Vagina (tissue), 2 donors: ENCODE results near the gene DCDC2. TPM values are rescaled to one million over a fixed set of nuclear protein-coding genes. Genes with fewer than 3 reads are reported as not detected.

ENCODE experiments used
- DNase-seq, 2 donors: peaks; one replicate each; pipeline ENCODE4 v3.0.0-alpha.2; 2017; ENCODE audit errors: extremely low spot score in 2 of 2
- H3K27ac ChIP-seq: fragments of 200-600 bp; sonication (generic); one replicate; pipeline ENCODE4 v1.5.1; 2019
- H3K27me3 ChIP-seq: fragments of 200-600 bp; sonication (generic); one replicate; pipeline ENCODE4 v1.5.1; 2019
- H3K36me3 ChIP-seq, 2 donors: fragments of 200-600 bp; sonication (generic); one replicate each; pipeline ENCODE4 v1.5.1; 2017 to 2019
- H3K4me1 ChIP-seq: fragments of 200-600 bp; sonication (generic); one replicate; pipeline ENCODE4 v1.5.1; 2019
- H3K4me3 ChIP-seq, 2 donors: fragments of 200-600 bp; sonication (generic); 1 replicate in 1 of 2; 2 replicates in 1 of 2; pipeline ENCODE4 v1.5.1; 2016 to 2019
- H3K9me3 ChIP-seq: fragments of 200-600 bp; sonication (generic); one replicate; pipeline ENCODE4 v1.5.1; 2019
- CTCF ChIP-seq, 3 experiments: fragments of 450-650 bp in 2 of 3; fragments of 200-600 bp in 1 of 3; sonication (generic) in 1 of 3; IDR thresholded peaks; one replicate each; pipeline ENCODE4 v1.5.1; 2017 to 2019; ENCODE audit warnings: antibody characterized with exemption in 3 of 3, mild to moderate bottlenecking in 2 of 3, moderate library complexity in 2 of 3
- POLR2A ChIP-seq, 2 donors: fragments of 450-650 bp; IDR thresholded peaks; one replicate each; pipeline ENCODE4 v1.6.1; 2017; ENCODE audit warnings: antibody characterized with exemption in 2 of 2, mild to moderate bottlenecking in 2 of 2, moderate library complexity in 2 of 2
- POLR2AphosphoS5 ChIP-seq, 2 donors: sonication (generic); formaldehyde crosslinking; IDR thresholded peaks; one replicate each; pipeline ENCODE4 v1.9.0; 2017; ENCODE audit warnings: antibody characterized with exemption in 2 of 2, mild to moderate bottlenecking in 2 of 2, low read depth in 1 of 2; ENCODE audit not compliant: insufficient read depth in 1 of 2
- intact Hi-C: fragments of 100-400 bp; cut with DNase I; formaldehyde crosslinking; loops from one replicate; pipeline ENCODE4 v1.15.1; 2023
- total RNA-seq: library from RNA; depleted of rRNA; stranded (reverse); fragments of >200 nt; gene quantifications from one replicate; pipeline ENCODE4 v1.2.3, GENCODE V29; 2016

The DCDC2 gene
- total RNA-seq, 1 donor from 2014 or later = not detected

- Histone ChIP-seq H3K27me3 (no peaks in the 10 kb centered on the region), H3K27ac (no peak overlapping the region), H3K4me1 (peaks cover 27% of the 10 kb centered on the region), H3K4me3 (peak overlapping the region in 1 of 2 donors; percentile 44), H3K36me3 (no peaks in the 10 kb centered on the region), H3K9me3 (no peaks in the 10 kb centered on the region)
- intact Hi-C loops = no loop called here
- no peak for DNase-seq
- TF ChIP-seq POLR2A (IDR thresholded peaks at IDR 0.05) (no peak), CTCF (IDR thresholded peaks at IDR 0.05) (no peak), POLR2AphosphoS5 (IDR thresholded peaks at IDR 0.05; ENCODE audit: insufficient read depth in 1 of 2, low read depth in 1 of 2) (no peak)
These were observed 461 bp upstream of the DCDC2 start for GRCh38 chr6:24358219-24358821.

GRCh38 chr6:24356310-24356973 lies 1.4 kb downstream of the DCDC2 start:
- Histone ChIP-seq H3K27ac (no peak overlapping the region), H3K4me1 (peaks cover 27% of the 10 kb centered on the region), H3K9me3 (no peaks in the 10 kb centered on the region), H3K27me3 (no peaks in the 10 kb centered on the region), H3K4me3 (no peak overlapping the region), H3K36me3 (no peaks in the 10 kb centered on the region)
- TF ChIP-seq POLR2AphosphoS5 (IDR thresholded peaks at IDR 0.05; ENCODE audit: insufficient read depth in 1 of 2, low read depth in 1 of 2) (no peak), CTCF (IDR thresholded peaks at IDR 0.05) (no peak), POLR2A (IDR thresholded peaks at IDR 0.05) (no peak)
- intact Hi-C loops = no loop called here
- DNase-seq = no peak

GRCh38 chr6:24355393-24355792 lies 2.5 kb downstream of the DCDC2 start:
- Histone ChIP-seq H3K27me3 (no peaks in the 10 kb centered on the region), H3K4me3 (no peak overlapping the region), H3K36me3 (no peaks in the 10 kb centered on the region), H3K4me1 (peaks cover 22% of the 10 kb centered on the region), H3K27ac (no peak overlapping the region), H3K9me3 (no peaks in the 10 kb centered on the region)
- intact Hi-C loops = no loop called here
- TF ChIP-seq CTCF (IDR thresholded peaks at IDR 0.05) (no peak), POLR2AphosphoS5 (IDR thresholded peaks at IDR 0.05; ENCODE audit: insufficient read depth in 1 of 2, low read depth in 1 of 2) (no peak), POLR2A (IDR thresholded peaks at IDR 0.05) (no peak)
- no peak for DNase-seq

GRCh38 chr6:24353861-24354260 lies 4.0 kb downstream of the DCDC2 start:
- Histone ChIP-seq H3K4me1 (peaks cover 13% of the 10 kb centered on the region), H3K9me3 (no peaks in the 10 kb centered on the region), H3K4me3 (no peak overlapping the region), H3K27ac (no peak overlapping the region), H3K27me3 (no peaks in the 10 kb centered on the region), H3K36me3 (no peaks in the 10 kb centered on the region)
- intact Hi-C loops = no loop called here
- TF ChIP-seq POLR2A (IDR thresholded peaks at IDR 0.05) = no peak
- no peak for TF ChIP-seq CTCF (IDR thresholded peaks at IDR 0.05)
- no peak for TF ChIP-seq POLR2AphosphoS5 (IDR thresholded peaks at IDR 0.05; ENCODE audit: insufficient read depth in 1 of 2, low read depth in 1 of 2)
- no peak for DNase-seq

- Histone ChIP-seq H3K27me3 (no peaks in the 10 kb centered on the region), H3K36me3 (no peaks in the 10 kb centered on the region), H3K9me3 (no peaks in the 10 kb centered on the region), H3K4me1 (peaks cover 4% of the 10 kb centered on the region), H3K4me3 (no peak overlapping the region), H3K27ac (no peak overlapping the region)
- no peak for TF ChIP-seq CTCF (IDR thresholded peaks at IDR 0.05)
- no peak for DNase-seq
- intact Hi-C loops = no loop called here
These were observed 5.4 kb downstream of the DCDC2 start for GRCh38 chr6:24352434-24352833.
